Loucy (cell line): Measurements from ENCODE around the gene SACS.

Source experiments
- EZH2phosphoT487 ChIP-seq: fragments of 200-600 bp; IDR thresholded peaks from 2 replicates; pipeline ENCODE4 v1.6.1; 2018; ENCODE audit warnings: antibody characterized with exemption, mild to moderate bottlenecking, moderate library complexity, borderline replicate concordance
- TF ChIP-seq, protein P1 (sequence below): fragments of 200-600 bp; sonication (generic); conservative IDR thresholded peaks from 2 replicates; pipeline ENCODE4 v1.5.1; 2014; ENCODE audit warnings: mild to moderate bottlenecking, antibody characterized with exemption, low read length

DNA sequence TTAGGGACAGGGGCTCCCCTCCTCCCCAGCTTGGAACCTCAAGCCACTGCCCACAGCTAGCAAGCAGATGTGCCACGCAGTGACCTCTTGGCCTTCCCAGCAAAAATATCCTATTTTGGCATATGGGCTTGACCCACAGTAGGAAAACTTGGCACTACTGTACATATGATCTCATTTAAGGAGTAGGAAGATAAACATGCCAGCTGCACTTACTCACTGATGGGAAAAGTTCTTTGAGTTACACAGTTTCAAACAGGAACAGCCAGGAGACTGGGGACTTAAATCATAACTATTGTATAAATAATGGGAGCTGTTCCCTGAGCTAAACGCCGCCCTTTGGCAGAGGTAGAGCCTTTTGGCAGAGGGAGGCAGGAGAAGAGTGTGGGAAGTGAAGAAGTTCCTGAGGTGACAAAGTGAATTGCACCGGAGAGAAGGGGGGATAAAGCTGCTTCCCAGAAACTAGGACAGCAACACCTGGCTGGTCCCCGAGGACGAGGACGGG, 6.1 kb downstream of the SACS start:
- TF ChIP-seq, protein P1, sequence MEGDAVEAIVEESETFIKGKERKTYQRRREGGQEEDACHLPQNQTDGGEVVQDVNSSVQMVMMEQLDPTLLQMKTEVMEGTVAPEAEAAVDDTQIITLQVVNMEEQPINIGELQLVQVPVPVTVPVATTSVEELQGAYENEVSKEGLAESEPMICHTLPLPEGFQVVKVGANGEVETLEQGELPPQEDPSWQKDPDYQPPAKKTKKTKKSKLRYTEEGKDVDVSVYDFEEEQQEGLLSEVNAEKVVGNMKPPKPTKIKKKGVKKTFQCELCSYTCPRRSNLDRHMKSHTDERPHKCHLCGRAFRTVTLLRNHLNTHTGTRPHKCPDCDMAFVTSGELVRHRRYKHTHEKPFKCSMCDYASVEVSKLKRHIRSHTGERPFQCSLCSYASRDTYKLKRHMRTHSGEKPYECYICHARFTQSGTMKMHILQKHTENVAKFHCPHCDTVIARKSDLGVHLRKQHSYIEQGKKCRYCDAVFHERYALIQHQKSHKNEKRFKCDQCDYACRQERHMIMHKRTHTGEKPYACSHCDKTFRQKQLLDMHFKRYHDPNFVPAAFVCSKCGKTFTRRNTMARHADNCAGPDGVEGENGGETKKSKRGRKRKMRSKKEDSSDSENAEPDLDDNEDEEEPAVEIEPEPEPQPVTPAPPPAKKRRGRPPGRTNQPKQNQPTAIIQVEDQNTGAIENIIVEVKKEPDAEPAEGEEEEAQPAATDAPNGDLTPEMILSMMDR: no peak
- no peak for TF ChIP-seq EZH2phosphoT487
